Endothelial cell of umbilical vein (primary cell): ENCODE measurements around the gene CMIP. TPM values are rescaled to one million over a fixed set of nuclear protein-coding genes. Genes with fewer than 3 reads are reported as not detected.

Experiments used
- BruUV-seq: library from RNA; stranded (reverse); fragments of 400-500 nt; replicated peaks from 2 replicates; lab custom pipeline; 2021; lab: Mats Ljungman, UMichigan
- CTCF ChIA-PET: fragments of 300-600, 350-600 bp; sonication (Branson Sonifier 250); formaldehyde crosslinking; loops from one replicate; lab custom pipeline; 2021; ENCODE audit warnings: antibody characterized with exemption, inconsistent platforms; lab: Charles Lee
- POLR2A ChIA-PET: fragments of 300-600, 350-600 bp; sonication (Branson Sonifier 250); formaldehyde crosslinking; loops from one replicate; lab custom pipeline; 2021; ENCODE audit warnings: antibody characterized with exemption, inconsistent platforms; lab: Charles Lee
- DNase-seq: peaks from one replicate; pipeline ENCODE4 v3.0.0-alpha.2; 2011; ENCODE audit warnings: low read depth, low spot score
- FAIRE-seq: peaks from 2 replicates; lab custom pipeline; 2011; peaks lifted over from hg19 to GRCh38; lab: Jason Lieb, UNC
- H2AFZ ChIP-seq: 2 replicates; pipeline ENCODE4 v1.6.0; 2012; ENCODE audit warnings: low read depth, low read length, control low read depth, inconsistent platforms
- H3K27ac ChIP-seq: 2 replicates; pipeline ENCODE4 v1.5.1; 2011; ENCODE audit warnings: low read depth, mild to moderate bottlenecking, control low read depth, low read length, moderate library complexity; ENCODE audit not compliant: insufficient read depth
- H3K27me3 ChIP-seq, 2 experiments: 2 replicates each; pipeline versions ENCODE4 v1.6.0 to v1.6.1; 2011; ENCODE audit warnings: low read length in 2 of 2, mixed read lengths in 1 of 2; ENCODE audit not compliant: control insufficient read depth in 2 of 2, insufficient read depth in 2 of 2
- H3K36me3 ChIP-seq, 2 experiments: 2 replicates in 1 of 2; 3 replicates in 1 of 2; pipeline ENCODE4 v1.5.1; 2011; ENCODE audit warnings: low read length in 2 of 2, mild to moderate bottlenecking in 1 of 2, moderate library complexity in 1 of 2; ENCODE audit not compliant: control insufficient read depth in 2 of 2, insufficient read depth in 2 of 2; ENCODE audit errors: extremely low read depth in 1 of 2
- H3K4me1 ChIP-seq: 3 replicates; pipeline ENCODE4 v1.5.1; 2011; ENCODE audit warnings: mild to moderate bottlenecking, low read length; ENCODE audit not compliant: control insufficient read depth, insufficient read depth; ENCODE audit errors: extremely low read depth
- H3K4me2 ChIP-seq: 2 replicates; pipeline ENCODE4 v1.6.1; 2011; ENCODE audit warnings: low read length, control low read depth, mixed read lengths; ENCODE audit not compliant: insufficient read depth
- H3K4me3 ChIP-seq, 3 experiments: fragments of 200-600 bp in 1 of 3; sonication (generic), shearing (Covaris generic) in 1 of 3; replicated peaks in 1 of 3; 2 replicates each; pipeline ENCODE4 v1.5.1; 2011 to 2016; ENCODE audit warnings: control low read depth in 3 of 3, low read length in 3 of 3, mild to moderate bottlenecking in 2 of 3, inconsistent platforms in 1 of 3, low read depth in 1 of 3, moderate library complexity in 1 of 3; ENCODE audit not compliant: insufficient read depth in 1 of 3
- H3K79me2 ChIP-seq: 2 replicates; pipeline ENCODE4 v1.6.0; 2012; ENCODE audit warnings: low read length, inconsistent platforms; ENCODE audit not compliant: control insufficient read depth, insufficient read depth
- H3K9ac ChIP-seq: replicated peaks from 2 replicates; pipeline ENCODE3; 2011; ENCODE audit warnings: low read length, control low read depth; ENCODE audit not compliant: insufficient read depth; ENCODE audit errors: extremely low read depth
- H3K9me1 ChIP-seq: replicated peaks from 3 replicates; pipeline ENCODE4 v1.6.0; 2011; ENCODE audit warnings: mild to moderate bottlenecking, low read length; ENCODE audit not compliant: control insufficient read depth, insufficient read depth; ENCODE audit errors: extremely low read depth
- H3K9me3 ChIP-seq: replicated peaks from 2 replicates; pipeline ENCODE4 v1.5.1; 2012; ENCODE audit warnings: low read length, inconsistent platforms; ENCODE audit not compliant: control insufficient read depth, insufficient read depth
- H4K20me1 ChIP-seq: replicated peaks from 2 replicates; pipeline ENCODE3; 2011; ENCODE audit warnings: mild to moderate bottlenecking, low read length; ENCODE audit not compliant: control insufficient read depth, insufficient read depth; ENCODE audit errors: extremely low read depth
- CTCF ChIP-seq, 2 donors: IDR thresholded peaks; 1 replicate in 1 of 2; 2 replicates in 1 of 2; pipeline ENCODE4 v1.5.1; 2011; ENCODE audit warnings: low read length in 2 of 2, mild to moderate bottlenecking in 2 of 2, moderate library complexity in 2 of 2, control low read depth in 1 of 2, inconsistent platforms in 1 of 2, low read depth in 1 of 2; ENCODE audit not compliant: insufficient read depth in 1 of 2; ENCODE audit errors: extremely low read depth in 1 of 2
- EZH2 ChIP-seq: IDR thresholded peaks from 2 replicates; pipeline ENCODE4 v1.6.1; 2012; ENCODE audit warnings: borderline replicate concordance, low read depth, mild to moderate bottlenecking, moderate library complexity, low read length, inconsistent platforms; ENCODE audit not compliant: severe bottlenecking
- FOS ChIP-seq: IDR thresholded peaks from 2 replicates; pipeline ENCODE4 v1.6.1; 2011; ENCODE audit warnings: mild to moderate bottlenecking, low read length, moderate library complexity, borderline replicate concordance; ENCODE audit not compliant: insufficient read depth
- GATA2 ChIP-seq: IDR thresholded peaks from 2 replicates; pipeline ENCODE4 v1.7.0; 2011; ENCODE audit warnings: low read depth, mild to moderate bottlenecking, moderate library complexity, mixed read lengths, low read length; ENCODE audit not compliant: insufficient read length, insufficient read depth
- JUN ChIP-seq: IDR thresholded peaks from 2 replicates; pipeline ENCODE4 v1.6.1; 2011; ENCODE audit warnings: borderline replicate concordance, low read depth; ENCODE audit not compliant: insufficient read length, insufficient read depth
- MAX ChIP-seq: IDR thresholded peaks from 2 replicates; pipeline ENCODE4 v1.6.1; 2011; ENCODE audit not compliant: insufficient read depth, insufficient read length
- MYC ChIP-seq: IDR thresholded peaks from one replicate; pipeline ENCODE4 v1.6.1; 2011; ENCODE audit warnings: mild to moderate bottlenecking, low read depth, low read length
- POLR2A ChIP-seq: IDR thresholded peaks from 2 replicates; pipeline ENCODE4 v1.6.1; 2012; ENCODE audit warnings: low read depth, mild to moderate bottlenecking, control low read depth, low read length
- POLR2AphosphoS5 ChIP-seq: IDR thresholded peaks from 2 replicates; pipeline ENCODE4 v1.6.1; 2012; ENCODE audit warnings: low read depth, mild to moderate bottlenecking, control low read depth, low read length, moderate library complexity; ENCODE audit not compliant: insufficient read depth
- dilution Hi-C: fragments of 300-500 bp; cut with MboI; formaldehyde crosslinking; loops from one replicate; pipeline ENCODE4 v1.15.0; 2019; ENCODE audit warnings: low sequenced_read_pairs; ENCODE audit not compliant: extremely low pct_ligation_motif_present
- intact Hi-C: fragments of 100-400 bp; cut with micrococcal nuclease; formaldehyde crosslinking; loops from one replicate; pipeline ENCODE4 v1.10.0; 2022
- polyA plus RNA-seq, 4 experiments: library from polyadenylated mRNA; depleted of rRNA in 3 of 4; stranded (reverse) in 3 of 4; unstranded in 1 of 4; fragments of >200 nt; gene quantifications; 2 replicates each; pipeline versions ENCODE4 v1.2.1 to v1.2.3, GENCODE V29; 2011 to 2012; ENCODE audit warnings: missing spikeins in 1 of 4
- total RNA-seq: library from RNA; stranded (reverse); gene quantifications from 2 replicates; pipeline ENCODE4 v1.2.3, GENCODE V29; 2021

Gene CMIP
- total and polyA plus RNA-seq, 2 donors (not counting 3 experiments of a cell fraction or from before 2014, with no cell fraction given) = 29.0 to 101 TPM

- H3K27me3 ChIP-seq = no peaks in the 10 kb centered on the region
- peaks cover 21% of the 10 kb centered on the region for H3K4me1 ChIP-seq
- ChIA-PET CTCF (interaction anchor here (1.5 to 6.4 kb wide), 3 partner anchors 76 to 255 kb away, joined by 3 to 85 read pairs (median 12); no protein-coding TSS in a partner anchor), POLR2A (no interaction called here)
- dilution Hi-C loops (no loop called here), intact Hi-C loops (loop anchor here (10.0 kb wide), 1 partner anchor 255 kb away; no protein-coding TSS in a partner anchor)
- no peaks in the 10 kb centered on the region for H3K9me3 ChIP-seq
- FAIRE-seq = no peak
- H3K4me2 ChIP-seq = no peak overlapping the region
- BruUV-seq = no TSS peak
- H3K27ac ChIP-seq = no peak overlapping the region
- TF ChIP-seq POLR2AphosphoS5 (no peak), MAX (no peak), POLR2A (no peak), FOS (no peak), GATA2 (no peak), CTCF (IDR thresholded peaks at IDR 0.05; ENCODE audit: extremely low read depth in 1 of 2, insufficient read depth in 1 of 2, low read depth in 1 of 2, low read length in 2 of 2) (no peak), MYC (no peak), EZH2 (no peak), JUN (no peak)
- H4K20me1 ChIP-seq = no peaks in the 10 kb centered on the region
- DNase-seq = no peak
- H3K9me1 ChIP-seq = no peaks in the 10 kb centered on the region
- no peak overlapping the region for H3K4me3 ChIP-seq
- no peak overlapping the region for H3K9ac ChIP-seq
- H3K79me2 ChIP-seq = peaks cover 2% of the 10 kb centered on the region
- peaks cover 5 to 22% of the 10 kb centered on the region in 2 experiments for H3K36me3 ChIP-seq
- no peak overlapping the region for H2AFZ ChIP-seq
Measured at GRCh38 chr16:81620029-81620428, 175.4 kb downstream of the CMIP start.
